Activated T-helper 2 cell treated with anti-CD3 and anti-CD28 coated beads, Interferon-gamma antibody, Interleukin-2, Interleukin-4, amounts not matched to agents 10 μg/mL and 5 μg/mL and 100 μg/mL, durations not matched to agents 14 hours and 24 hours and 36 hours (primary cell): ENCODE results near the gene ZNF581. TPM values are rescaled to one million over a fixed set of nuclear protein-coding genes. Genes with fewer than 3 reads are reported as not detected.

Source experiments
- total RNA-seq: library from RNA; stranded (reverse); gene quantifications from 2 replicates; pipeline ENCODE4 v1.2.3, GENCODE V29; 2022

The ZNF581 gene
- total RNA-seq, 1 donor from 2014 or later = 26.6 TPM

Other genes with a start within 250 kb of the ZNF581 start
- 210 and 220 TPM in 2 replicates for gene UBE2S, start 235.9 kb upstream of the ZNF581 start, total RNA-seq
- not detected in 2 replicates for gene SHISA7, start 200.3 kb upstream of the ZNF581 start, total RNA-seq
- gene ISOC2, start 182.0 kb upstream of the ZNF581 start, total RNA-seq = 30.4 and 34.8 TPM in 2 replicates
- not detected in 2 replicates for gene C19orf85, start 178.9 kb upstream of the ZNF581 start, total RNA-seq
- 8.6 and 9.5 TPM in 2 replicates for gene ZNF628, start 167.0 kb upstream of the ZNF581 start, total RNA-seq
- 20.0 and 20.2 TPM in 2 replicates for gene NAT14, start 158.5 kb upstream of the ZNF581 start, total RNA-seq
- 0.41 and 0.71 TPM in 2 replicates for gene SSC5D, start 155.2 kb upstream of the ZNF581 start, total RNA-seq
- not detected in 2 replicates for gene SBK2, start 106.5 kb upstream of the ZNF581 start, total RNA-seq
- not detected in 2 replicates for gene SBK3, start 98.1 kb upstream of the ZNF581 start, total RNA-seq
- 8.2 and 10.7 TPM in 2 replicates for gene ZNF579, start 62.8 kb upstream of the ZNF581 start, total RNA-seq
- gene FIZ1, start 44.1 kb upstream of the ZNF581 start, total RNA-seq = 18.2 and 18.9 TPM in 2 replicates
- gene ZNF524, start 43.4 kb upstream of the ZNF581 start, total RNA-seq = 18.4 and 19.7 TPM in 2 replicates
- 13.5 and 13.6 TPM in 2 replicates for gene ZNF865, start 38.0 kb upstream of the ZNF581 start, total RNA-seq
- gene ZNF784, start 19.1 kb upstream of the ZNF581 start, total RNA-seq = 4.3 and 4.9 TPM in 2 replicates
- 32.1 and 33.3 TPM in 2 replicates for gene ZNF580, start 2.6 kb upstream of the ZNF581 start, total RNA-seq
- 7.2 and 8.1 TPM in 2 replicates for gene CCDC106, start 4.6 kb downstream of the ZNF581 start, total RNA-seq
- gene U2AF2, start 11.4 kb downstream of the ZNF581 start, total RNA-seq = 344 and 351 TPM in 2 replicates
- 40.3 and 41.8 TPM in 2 replicates for gene EPN1, start 31.6 kb downstream of the ZNF581 start, total RNA-seq
- gene NLRP9, start 94.8 kb downstream of the ZNF581 start, total RNA-seq = not detected in 2 replicates
- not detected in 2 replicates for gene RFPL4A, start 115.4 kb downstream of the ZNF581 start, total RNA-seq
- not detected in 2 replicates for gene RFPL4AL1, start 125.5 kb downstream of the ZNF581 start, total RNA-seq
- not detected in 2 replicates for gene NLRP11, start 188.3 kb downstream of the ZNF581 start, total RNA-seq
- not detected in 2 replicates for gene NLRP4, start 192.9 kb downstream of the ZNF581 start, total RNA-seq